ENCODE results near the gene PCDHGB7. TPM values are rescaled to one million over a fixed set of nuclear protein-coding genes. Genes with fewer than 3 reads are reported as not detected.
A peak's percentile ranks its signal among the peaks of the same experiment; 100 is the strongest.
"Not testable (repeated sequence)": the region's sequence is repeated elsewhere in the genome, so short reads cannot be mapped to it uniquely, and the experiment has no call there.

Gene PCDHGB7
- total and polyA plus RNA-seq, 8 donors = 10.8 to 18.1 (median 15.7) TPM

DNA sequence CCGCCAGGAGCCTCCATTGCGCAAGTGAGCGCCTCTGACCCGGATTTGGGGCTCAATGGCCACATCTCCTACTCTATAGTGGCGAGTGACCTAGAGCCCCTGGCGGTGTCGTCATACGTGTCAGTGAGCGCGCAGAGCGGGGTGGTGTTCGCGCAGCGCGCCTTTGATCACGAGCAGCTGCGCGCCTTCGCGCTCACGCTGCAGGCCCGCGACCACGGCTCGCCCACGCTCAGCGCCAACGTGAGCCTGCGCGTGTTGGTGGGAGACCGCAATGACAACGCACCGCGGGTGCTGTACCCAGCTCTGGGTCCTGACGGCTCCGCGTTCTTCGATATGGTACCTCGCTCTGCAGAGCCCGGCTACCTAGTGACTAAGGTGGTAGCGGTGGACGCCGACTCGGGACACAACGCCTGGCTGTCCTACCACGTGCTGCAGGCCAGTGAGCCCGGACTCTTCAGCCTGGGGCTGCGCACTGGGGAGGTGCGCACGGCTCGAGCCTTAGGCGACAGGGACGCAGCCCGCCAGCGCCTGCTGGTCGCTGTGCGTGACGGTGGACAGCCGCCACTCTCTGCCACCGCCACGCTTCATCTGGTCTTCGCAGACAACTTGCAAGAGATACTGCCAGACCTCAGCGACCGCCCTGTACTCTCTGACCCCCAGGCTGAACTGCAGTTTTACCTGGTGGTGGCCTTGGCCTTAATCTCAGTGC is 7.7 kb upstream of the PCDHGB7 start:
- Histone ChIP-seq H3K27me3 (peaks cover 23 to 90% of the 10 kb centered on the region in 2 donors), H3K4me3 (no peak overlapping the region), H3K27ac (no peak overlapping the region), H3K4me1 (peaks cover 0 to 5% of the 10 kb centered on the region in 2 donors), H3K9me3 (peaks cover 0 to 68% of the 10 kb centered on the region in 2 donors), H3K36me3 (no peaks in the 10 kb centered on the region)
- DNase-seq (peak in 1 of 4 donors; percentile 63), ATAC-seq (no peak)
- TF ChIP-seq, protein P1, sequence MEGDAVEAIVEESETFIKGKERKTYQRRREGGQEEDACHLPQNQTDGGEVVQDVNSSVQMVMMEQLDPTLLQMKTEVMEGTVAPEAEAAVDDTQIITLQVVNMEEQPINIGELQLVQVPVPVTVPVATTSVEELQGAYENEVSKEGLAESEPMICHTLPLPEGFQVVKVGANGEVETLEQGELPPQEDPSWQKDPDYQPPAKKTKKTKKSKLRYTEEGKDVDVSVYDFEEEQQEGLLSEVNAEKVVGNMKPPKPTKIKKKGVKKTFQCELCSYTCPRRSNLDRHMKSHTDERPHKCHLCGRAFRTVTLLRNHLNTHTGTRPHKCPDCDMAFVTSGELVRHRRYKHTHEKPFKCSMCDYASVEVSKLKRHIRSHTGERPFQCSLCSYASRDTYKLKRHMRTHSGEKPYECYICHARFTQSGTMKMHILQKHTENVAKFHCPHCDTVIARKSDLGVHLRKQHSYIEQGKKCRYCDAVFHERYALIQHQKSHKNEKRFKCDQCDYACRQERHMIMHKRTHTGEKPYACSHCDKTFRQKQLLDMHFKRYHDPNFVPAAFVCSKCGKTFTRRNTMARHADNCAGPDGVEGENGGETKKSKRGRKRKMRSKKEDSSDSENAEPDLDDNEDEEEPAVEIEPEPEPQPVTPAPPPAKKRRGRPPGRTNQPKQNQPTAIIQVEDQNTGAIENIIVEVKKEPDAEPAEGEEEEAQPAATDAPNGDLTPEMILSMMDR (IDR thresholded peaks at IDR 0.05) = no peak
- intact Hi-C loops (cut with DNase I) = loop anchor here in 1 of 2 donors (10.0 kb wide), 2 partner anchors 115 to 155 kb away; no protein-coding TSS in a partner anchor

DNA sequence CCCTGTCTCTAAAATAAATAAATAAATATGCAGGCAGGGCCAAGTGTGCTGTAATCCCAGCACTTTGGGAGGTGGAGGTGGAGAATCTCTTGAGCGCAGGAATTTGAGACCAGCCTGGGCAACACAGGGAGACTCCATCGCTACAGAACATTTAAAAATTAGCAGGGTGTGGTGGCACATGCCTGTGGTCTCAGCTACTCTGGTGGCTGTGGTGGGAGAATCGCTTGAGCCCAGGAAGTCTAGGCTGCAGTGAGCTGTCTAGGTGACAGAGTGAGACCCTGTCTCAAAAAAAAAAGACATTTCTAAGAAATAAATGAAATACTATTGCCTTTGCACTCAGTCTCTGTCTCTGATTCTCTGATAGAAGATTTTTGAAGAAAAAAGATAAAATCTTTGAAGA is 5.9 kb upstream of the PCDHGB7 start:
- no peaks in the 10 kb centered on the region for H3K36me3 ChIP-seq
- DNase-seq (no peak), ATAC-seq (no peak)
- no peak overlapping the region for H3K4me3 ChIP-seq
- intact Hi-C loops (cut with DNase I) = loop anchor here in 1 of 2 donors (10.0 kb wide), 2 partner anchors 113 to 153 kb away; no protein-coding TSS in a partner anchor
- peaks cover 0 to 5% of the 10 kb centered on the region in 2 donors for H3K4me1 ChIP-seq
- H3K9me3 ChIP-seq = peaks cover 0 to 62% of the 10 kb centered on the region in 2 donors
- H3K27me3 ChIP-seq = peaks cover 28 to 94% of the 10 kb centered on the region in 2 donors
- TF ChIP-seq, protein P1 (IDR thresholded peaks at IDR 0.05) = no peak
- H3K27ac ChIP-seq = no peak overlapping the region

DNA sequence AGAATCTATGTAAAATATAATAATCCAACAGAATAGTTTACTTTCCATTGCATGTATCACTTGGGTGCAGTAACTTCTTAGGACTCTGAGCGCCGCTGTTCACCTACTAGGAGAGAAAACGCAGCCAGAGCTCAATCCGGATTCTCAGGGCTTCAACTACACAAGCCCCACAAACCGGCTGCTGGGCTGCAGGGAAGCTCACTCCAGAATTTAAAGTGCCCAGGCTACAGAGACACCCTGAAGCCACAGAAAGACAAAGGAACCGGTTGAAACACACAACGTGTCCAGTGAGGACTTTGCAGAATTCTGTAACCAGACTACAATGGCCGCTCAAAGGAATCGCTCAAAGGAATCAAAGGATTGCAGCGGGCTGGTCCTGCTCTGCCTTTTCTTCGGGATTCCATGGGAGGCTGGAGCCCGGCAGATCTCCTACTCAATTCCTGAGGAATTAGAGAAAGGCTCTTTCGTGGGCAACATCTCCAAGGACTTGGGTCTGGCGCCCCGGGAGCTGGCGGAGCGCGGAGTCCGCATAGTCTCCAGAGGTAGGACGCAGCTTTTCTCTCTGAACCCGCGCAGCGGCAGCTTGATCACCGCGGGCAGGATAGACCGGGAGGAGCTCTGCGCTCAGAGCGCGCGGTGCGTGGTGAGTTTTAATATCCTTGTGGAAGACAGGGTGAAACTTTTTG is 4.5 kb upstream of the PCDHGB7 start, which contains the start of gene PCDHGA10:
TSS of gene PCDHGA10 (plus strand) at position 134 of the 686 bp plus-strand sequence. CDS start at position 323, 189 bp downstream.
- Histone ChIP-seq H3K4me3 (peak within 1 kb of the TSS in 1 of 2 donors; percentile 33), H3K4me1 (peaks cover 0 to 5% of the 10 kb centered on the region in 2 donors), H3K36me3 (no peaks in the 10 kb centered on the region), H3K9me3 (peaks cover 0 to 63% of the 10 kb centered on the region in 2 donors), H3K27me3 (peaks cover 25 to 94% of the 10 kb centered on the region in 2 donors), H3K27ac (no peak within 1 kb of the TSS)
- peak; percentile 71 for ATAC-seq
- peak in 2 of 4 donors; percentile 24 to 80 for DNase-seq
- TF ChIP-seq, protein P1 (IDR thresholded peaks at IDR 0.05) = peak; percentile 29 to 49
- intact Hi-C loops (cut with DNase I) = loop anchor here in 1 of 2 donors (10.0 kb wide), 2 partner anchors 112 to 152 kb away; no protein-coding TSS in a partner anchor

DNA sequence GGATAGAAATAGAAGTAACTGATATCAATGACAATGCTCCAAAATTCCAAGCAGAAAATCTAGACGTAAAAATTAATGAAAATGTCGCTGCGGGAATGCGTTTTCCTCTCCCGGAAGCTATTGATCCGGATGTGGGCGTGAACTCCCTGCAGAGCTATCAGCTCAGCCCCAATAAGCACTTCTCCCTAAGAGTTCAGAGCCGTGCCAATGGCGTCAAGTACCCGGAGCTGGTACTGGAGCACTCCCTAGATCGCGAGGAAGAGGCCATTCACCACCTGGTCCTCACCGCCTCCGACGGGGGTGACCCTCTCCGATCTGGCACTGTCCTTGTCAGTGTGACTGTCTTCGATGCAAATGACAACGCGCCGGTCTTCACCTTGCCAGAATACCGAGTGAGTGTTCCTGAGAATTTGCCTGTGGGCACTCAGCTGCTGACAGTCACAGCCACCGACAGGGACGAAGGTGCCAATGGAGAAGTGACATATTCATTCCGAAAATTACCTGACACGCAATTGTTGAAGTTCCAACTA is 3.9 kb upstream of the PCDHGB7 start:
- intact Hi-C loops (cut with DNase I) = loop anchor here in 1 of 2 donors (10.0 kb wide), 2 partner anchors 111 to 151 kb away; no protein-coding TSS in a partner anchor
- ATAC-seq = no peak
- DNase-seq = peak in 1 of 4 donors; percentile 48
- H3K27me3 ChIP-seq = peaks cover 28 to 94% of the 10 kb centered on the region in 2 donors
- H3K4me1 ChIP-seq = peaks cover 0 to 5% of the 10 kb centered on the region in 2 donors
- TF ChIP-seq, protein P1 (IDR thresholded peaks at IDR 0.05) = no peak
- H3K9me3 ChIP-seq = peaks cover 0 to 64% of the 10 kb centered on the region in 2 donors
- no peak overlapping the region for H3K27ac ChIP-seq
- H3K4me3 ChIP-seq = peak overlapping the region in 1 of 2 donors; percentile 33
- no peaks in the 10 kb centered on the region for H3K36me3 ChIP-seq

DNA sequence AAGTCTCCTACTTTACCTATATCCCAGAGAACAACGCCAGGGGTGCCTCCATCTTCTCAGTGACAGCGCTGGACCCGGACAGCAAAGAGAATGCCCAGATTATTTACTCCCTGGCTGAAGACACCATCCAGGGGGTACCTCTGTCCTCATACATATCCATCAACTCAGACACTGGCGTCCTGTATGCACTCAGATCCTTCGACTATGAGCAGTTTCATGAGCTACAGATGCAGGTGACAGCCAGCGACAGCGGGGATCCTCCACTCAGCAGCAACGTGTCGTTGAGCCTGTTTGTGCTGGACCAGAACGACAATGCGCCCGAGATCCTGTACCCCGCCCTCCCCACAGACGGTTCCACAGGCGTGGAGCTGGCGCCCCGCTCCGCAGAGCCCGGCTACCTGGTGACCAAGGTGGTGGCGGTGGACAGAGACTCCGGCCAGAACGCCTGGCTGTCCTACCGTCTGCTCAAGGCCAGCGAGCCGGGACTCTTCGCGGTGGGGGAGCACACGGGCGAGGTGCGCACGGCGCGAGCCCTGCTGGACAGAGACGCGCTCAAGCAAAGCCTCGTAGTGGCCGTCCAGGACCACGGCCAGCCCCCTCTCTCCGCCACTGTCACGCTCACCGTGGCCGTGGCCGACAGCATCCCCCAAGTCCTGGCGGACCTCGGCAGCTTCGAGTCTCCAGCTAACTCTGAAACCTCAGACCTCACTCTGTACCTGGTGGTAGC is 2.8 kb upstream of the PCDHGB7 start:
- not testable (repeated sequence) for H3K36me3 ChIP-seq, ATAC-seq, H3K4me3 ChIP-seq, H3K4me1 ChIP-seq, H3K27ac ChIP-seq
- intact Hi-C loops (cut with DNase I) = loop anchor here in 1 of 2 donors (10.0 kb wide), 2 partner anchors 110 to 150 kb away; no protein-coding TSS in a partner anchor
- peak in 1 of 4 donors; percentile 58 for DNase-seq
- Histone ChIP-seq H3K27me3 (peaks cover 31 to 94% of the 10 kb centered on the region in 2 donors), H3K9me3 (peaks cover 6 to 64% of the 10 kb centered on the region in 2 donors)

DNA sequence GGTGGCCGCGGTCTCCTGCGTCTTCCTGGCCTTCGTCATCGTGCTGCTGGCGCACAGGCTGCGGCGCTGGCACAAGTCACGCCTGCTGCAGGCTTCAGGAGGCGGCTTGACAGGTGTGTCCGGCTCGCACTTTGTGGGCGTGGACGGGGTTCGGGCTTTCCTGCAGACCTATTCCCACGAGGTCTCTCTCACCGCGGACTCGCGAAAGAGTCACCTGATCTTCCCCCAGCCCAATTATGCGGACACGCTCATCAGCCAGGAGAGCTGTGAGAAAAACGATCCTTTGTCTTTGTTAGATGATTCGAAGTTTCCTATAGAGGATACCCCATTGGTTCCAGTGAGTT is 2.2 kb upstream of the PCDHGB7 start:
- Histone ChIP-seq H3K27me3 (peaks cover 29 to 94% of the 10 kb centered on the region in 2 donors), H3K9me3 (peaks cover 7 to 64% of the 10 kb centered on the region in 2 donors)
- not testable (repeated sequence) for ATAC-seq, H3K27ac ChIP-seq, H3K36me3 ChIP-seq, H3K4me3 ChIP-seq, H3K4me1 ChIP-seq
- peak in 1 of 4 donors; percentile 43 for DNase-seq
- intact Hi-C loops (cut with DNase I) = loop anchor here in 1 of 2 donors (10.0 kb wide), 2 partner anchors 110 to 150 kb away; no protein-coding TSS in a partner anchor

All from left lung (tissue), 10 donors.